Activated naive CD8-positive, alpha-beta T cell treated with anti-CD3 and anti-CD28 coated beads, Interleukin-2, amount 10 ng/mL, durations not matched to agents 7 days and 5 days (primary cell): Measurements from ENCODE around the gene MFAP2. TPM values are rescaled to one million over a fixed set of nuclear protein-coding genes. Genes with fewer than 3 reads are reported as not detected.

Experiments
- ATAC-seq: fragments of 150-1000 bp; cut with Tn5 transposase; one replicate; pipeline ENCODE4 v1.10.0; 2021; ENCODE audit warnings: low read depth, moderate library complexity
- POLR2A ChIA-PET: fragments of 350-600 bp; sonication (Branson Sonifier 250); formaldehyde crosslinking; loops from one replicate; lab custom pipeline; 2021; ENCODE audit warnings: antibody characterized with exemption; lab: Charles Lee
- DNase-seq: peaks from one replicate; pipeline ENCODE4 v3.0.0; 2021
- H3K27ac Mint-ChIP-seq: one replicate; pipeline ENCODE4 v1.8.0; 2022; ENCODE audit warnings: mild to moderate bottlenecking, mixed read lengths
- H3K27me3 Mint-ChIP-seq: one replicate; pipeline ENCODE4 v1.8.0; 2022; ENCODE audit warnings: mild to moderate bottlenecking, moderate library complexity, mixed read lengths
- H3K36me3 Mint-ChIP-seq: one replicate; pipeline ENCODE4 v1.8.0; 2021; ENCODE audit warnings: mild to moderate bottlenecking, mixed read lengths
- H3K4me1 Mint-ChIP-seq: one replicate; pipeline ENCODE4 v1.8.0; 2021; ENCODE audit warnings: mixed read lengths
- H3K4me3 Mint-ChIP-seq: one replicate; pipeline ENCODE4 v1.8.0; 2022; ENCODE audit warnings: mild to moderate bottlenecking, moderate library complexity, mixed read lengths
- H3K9me3 Mint-ChIP-seq: one replicate; pipeline ENCODE4 v1.8.0; 2021; ENCODE audit warnings: mixed read lengths
- total RNA-seq, 2 experiments: library from RNA; stranded (reverse); gene quantifications; one replicate each; pipeline ENCODE4 v1.2.3, GENCODE V29; 2021

MFAP2 gene, protein sequence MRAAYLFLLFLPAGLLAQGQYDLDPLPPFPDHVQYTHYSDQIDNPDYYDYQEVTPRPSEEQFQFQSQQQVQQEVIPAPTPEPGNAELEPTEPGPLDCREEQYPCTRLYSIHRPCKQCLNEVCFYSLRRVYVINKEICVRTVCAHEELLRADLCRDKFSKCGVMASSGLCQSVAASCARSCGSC
- not detected for total RNA-seq

DNA sequence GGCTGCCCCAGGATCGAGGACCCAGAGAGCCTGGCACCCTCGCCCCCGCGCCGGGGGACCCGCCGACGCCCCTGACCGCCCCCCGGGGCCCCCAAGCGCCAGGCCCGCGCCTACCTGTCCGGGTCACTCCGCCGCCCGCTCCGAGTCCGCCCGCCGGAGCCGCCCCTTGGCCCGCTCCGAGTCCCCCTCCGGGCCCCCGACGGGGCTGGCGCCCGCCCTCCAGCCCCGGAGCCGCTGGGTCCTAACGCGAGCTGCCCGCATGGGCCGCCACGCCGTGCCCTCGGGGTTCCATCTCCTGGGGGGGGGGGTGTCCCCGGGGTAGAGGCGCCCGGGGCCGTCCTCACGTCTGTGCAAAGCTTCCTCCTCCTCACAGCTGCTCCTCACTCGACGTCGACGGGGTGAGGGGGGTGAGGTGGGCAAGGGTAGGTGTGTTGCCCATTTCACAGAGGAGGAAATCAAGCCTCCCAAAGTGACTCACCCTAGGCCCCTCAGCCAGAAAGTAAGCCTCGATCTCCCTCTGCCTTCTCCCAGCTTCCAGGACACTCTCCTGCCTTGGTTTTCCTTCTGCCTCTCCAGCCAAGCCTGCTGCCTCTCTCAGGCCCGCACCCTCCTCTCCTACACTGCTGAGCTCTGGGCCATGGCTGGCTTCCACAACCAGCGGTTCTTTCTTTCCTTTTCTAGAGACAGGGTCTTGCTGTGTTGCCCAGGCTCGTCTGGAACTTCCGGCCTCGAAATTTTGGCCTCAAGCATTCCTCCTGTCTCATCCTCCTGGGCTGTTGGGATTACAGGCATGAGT is at the start of gene MFAP2:
TSS of gene MFAP2 (minus strand) at position 148 of the 796 bp plus-strand sequence. CDS start 2,347 bp downstream, outside the sequence.
- Mint-ChIP-seq H3K27ac (peak within 1 kb of the TSS; percentile 27), H3K9me3 (no peaks in the 10 kb centered on the region), H3K36me3 (no peaks in the 10 kb centered on the region), H3K4me1 (peaks cover 3% of the 10 kb centered on the region), H3K27me3 (peaks cover 30% of the 10 kb centered on the region), H3K4me3 (peak within 1 kb of the TSS; percentile 61)
- DNase-seq: no peak
- peak; percentile 25 for ATAC-seq
- POLR2A ChIA-PET: no interaction called here

DNA sequence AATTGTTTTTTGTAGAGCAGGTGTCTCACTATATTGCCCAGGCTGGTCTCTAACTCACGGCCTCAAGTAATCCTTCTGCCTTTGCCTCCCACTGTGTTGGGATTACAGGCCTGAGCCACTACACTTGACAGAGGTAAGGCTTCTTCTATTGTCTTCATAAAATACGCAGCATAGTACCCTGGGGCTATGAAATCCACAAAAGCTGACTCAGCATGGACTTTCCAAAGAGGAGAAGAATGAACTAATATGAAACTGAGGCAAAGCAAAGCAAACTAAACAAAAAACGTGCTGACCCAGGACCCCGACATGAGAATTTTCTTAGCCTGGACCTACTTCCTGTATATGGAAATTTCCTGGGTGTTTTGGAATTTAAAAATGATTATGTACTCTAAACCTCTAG is 49.8 kb upstream of the MFAP2 start:
- no peak overlapping the region for H3K27ac Mint-ChIP-seq

DNA sequence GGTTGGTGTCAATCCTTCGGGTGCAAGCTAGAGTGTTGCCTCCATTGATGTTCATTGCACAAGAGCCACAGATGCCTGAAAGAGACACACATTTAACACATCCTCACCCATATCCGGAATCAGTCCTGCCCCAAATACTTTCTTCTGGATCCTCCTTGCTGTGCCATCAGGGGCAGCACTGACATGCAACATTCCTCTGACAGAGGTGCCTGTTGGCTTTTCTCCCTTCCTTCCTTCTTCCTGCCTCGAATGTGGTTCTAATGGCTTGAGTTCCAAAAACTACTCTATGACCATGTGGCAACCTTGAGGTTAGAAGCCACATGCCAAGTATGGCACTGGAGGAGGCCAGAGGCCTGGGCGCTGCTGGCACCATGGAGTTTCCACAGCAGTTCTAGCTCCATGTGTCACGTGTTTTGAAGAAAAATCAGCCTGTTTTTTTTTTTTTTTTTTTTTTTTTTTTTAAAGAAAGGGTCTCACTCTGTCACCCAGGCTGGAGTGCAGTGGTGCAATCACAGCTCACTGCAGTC is 48.3 kb upstream of the MFAP2 start:
- Mint-ChIP-seq H3K27me3 (no peaks in the 10 kb centered on the region), H3K4me1 (peaks cover 3% of the 10 kb centered on the region), H3K36me3 (peaks cover 5% of the 10 kb centered on the region), H3K27ac (no peak overlapping the region), H3K4me3 (no peak overlapping the region), H3K9me3 (no peaks in the 10 kb centered on the region)
- POLR2A ChIA-PET: interaction anchor here (0.6 kb wide), 1 partner anchor 147 kb away, joined by 3 read pairs; no protein-coding TSS in a partner anchor
- no peak for ATAC-seq
- no peak for DNase-seq

More for the DNA sequence above, 49.8 kb upstream of the MFAP2 start:
- H3K4me3 Mint-ChIP-seq: no peak overlapping the region
- H3K4me1 Mint-ChIP-seq: peaks cover 5% of the 10 kb centered on the region
- ATAC-seq (no peak), DNase-seq (no peak)
- no peaks in the 10 kb centered on the region for H3K27me3 Mint-ChIP-seq
- POLR2A ChIA-PET: no interaction called here
- H3K9me3 Mint-ChIP-seq: no peaks in the 10 kb centered on the region
- peaks cover 4% of the 10 kb centered on the region for H3K36me3 Mint-ChIP-seq

DNA sequence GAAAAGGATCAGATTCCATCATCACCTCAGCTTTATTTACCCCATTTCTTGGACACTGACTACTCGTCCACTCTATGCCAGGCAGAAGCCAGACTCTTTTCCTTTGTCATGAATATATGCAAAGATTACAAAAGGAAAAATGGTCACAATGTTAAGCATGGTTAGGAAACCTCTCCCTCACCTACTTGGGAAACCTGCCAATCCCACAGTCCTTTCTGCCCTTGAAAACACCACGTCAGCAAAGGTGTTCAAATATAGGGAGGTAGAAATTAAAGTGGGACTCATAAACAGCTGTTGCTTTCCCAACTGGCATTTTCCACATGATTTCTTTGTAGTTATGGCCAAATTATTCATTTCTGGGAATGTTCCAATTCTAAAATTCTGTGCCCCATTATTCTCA is 47.5 kb upstream of the MFAP2 start:
- no peak overlapping the region for H3K27ac Mint-ChIP-seq
- H3K4me1 Mint-ChIP-seq: peaks cover 3% of the 10 kb centered on the region
- no peaks in the 10 kb centered on the region for H3K27me3 Mint-ChIP-seq
- peaks cover 5% of the 10 kb centered on the region for H3K36me3 Mint-ChIP-seq
- POLR2A ChIA-PET: no interaction called here
- ATAC-seq (no peak), DNase-seq (no peak)
- no peak overlapping the region for H3K4me3 Mint-ChIP-seq
- H3K9me3 Mint-ChIP-seq: no peaks in the 10 kb centered on the region

DNA sequence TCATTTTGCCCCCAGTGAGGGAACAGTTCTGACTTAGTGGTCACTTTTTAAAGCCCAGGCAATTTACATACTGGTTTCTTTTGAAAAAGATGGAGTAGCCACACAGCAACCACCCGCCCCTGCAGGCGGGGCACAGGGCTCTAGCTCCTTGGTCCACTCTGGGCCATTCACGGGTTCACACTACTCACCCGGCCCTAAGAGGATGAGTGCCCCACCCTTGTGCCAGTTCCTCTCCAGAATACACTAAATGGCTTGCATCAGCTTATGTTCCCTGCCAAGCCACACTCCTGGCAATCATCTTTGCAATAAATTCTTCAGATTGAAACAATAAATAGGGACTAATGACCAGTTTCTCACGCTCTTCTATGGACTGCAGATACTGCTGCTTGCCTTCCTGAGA is 47.0 kb upstream of the MFAP2 start:
- Mint-ChIP-seq H3K36me3 (peaks cover 5% of the 10 kb centered on the region), H3K4me1 (peaks cover 3% of the 10 kb centered on the region), H3K4me3 (no peak overlapping the region), H3K9me3 (no peaks in the 10 kb centered on the region), H3K27me3 (no peaks in the 10 kb centered on the region), H3K27ac (no peak overlapping the region)
- no peak for DNase-seq
- POLR2A ChIA-PET: no interaction called here
- ATAC-seq: no peak

DNA sequence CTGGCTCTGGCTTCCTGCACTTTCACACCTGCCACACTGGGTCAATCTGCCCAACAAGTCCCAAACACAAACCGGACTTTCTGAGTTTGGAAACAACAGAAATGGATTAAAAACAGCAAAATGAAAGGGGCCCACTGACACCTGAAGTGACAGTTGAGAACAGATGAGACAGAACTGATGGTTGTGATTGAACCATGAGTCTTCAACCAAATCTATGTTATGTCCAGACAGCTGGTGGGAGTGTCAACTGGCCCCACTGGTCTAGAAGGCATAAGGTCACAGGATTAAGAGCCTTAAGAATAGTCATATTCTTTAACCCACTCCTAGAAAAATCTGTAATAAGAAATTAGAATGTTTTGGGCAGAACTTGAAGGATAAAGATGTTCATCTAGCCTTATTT is 44.3 kb upstream of the MFAP2 start:
- Mint-ChIP-seq H3K4me1 (peaks cover 4% of the 10 kb centered on the region), H3K4me3 (no peak overlapping the region), H3K9me3 (no peaks in the 10 kb centered on the region), H3K27ac (no peak overlapping the region), H3K36me3 (peaks cover 13% of the 10 kb centered on the region), H3K27me3 (no peaks in the 10 kb centered on the region)
- POLR2A ChIA-PET: no interaction called here
- no peak for ATAC-seq
- no peak for DNase-seq

DNA sequence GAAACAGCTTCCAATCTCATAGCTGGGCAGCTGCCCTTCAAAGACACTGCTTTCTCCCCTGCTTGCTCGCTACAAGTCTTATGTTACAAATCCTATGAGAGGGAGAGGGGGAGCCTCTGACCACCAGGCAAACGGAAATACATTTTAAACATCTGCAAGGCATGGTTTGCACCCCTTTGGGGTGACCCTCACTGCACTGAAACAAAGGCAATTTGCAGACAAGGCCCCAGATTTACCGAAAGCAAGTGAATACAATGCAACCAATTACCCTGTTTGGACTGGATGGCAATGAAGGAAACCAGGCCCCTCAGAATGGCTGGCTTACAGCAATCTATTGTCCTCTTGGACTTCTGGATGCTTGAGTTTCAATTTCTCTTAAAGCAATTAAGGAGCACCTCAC is 43.2 kb upstream of the MFAP2 start:
- H3K4me1 Mint-ChIP-seq: peaks cover 13% of the 10 kb centered on the region
- DNase-seq (no peak), ATAC-seq (no peak)
- no peak overlapping the region for H3K4me3 Mint-ChIP-seq
- POLR2A ChIA-PET: no interaction called here
- H3K36me3 Mint-ChIP-seq: peaks cover 21% of the 10 kb centered on the region
- no peak overlapping the region for H3K27ac Mint-ChIP-seq
- no peaks in the 10 kb centered on the region for H3K27me3 Mint-ChIP-seq
- no peaks in the 10 kb centered on the region for H3K9me3 Mint-ChIP-seq

DNA sequence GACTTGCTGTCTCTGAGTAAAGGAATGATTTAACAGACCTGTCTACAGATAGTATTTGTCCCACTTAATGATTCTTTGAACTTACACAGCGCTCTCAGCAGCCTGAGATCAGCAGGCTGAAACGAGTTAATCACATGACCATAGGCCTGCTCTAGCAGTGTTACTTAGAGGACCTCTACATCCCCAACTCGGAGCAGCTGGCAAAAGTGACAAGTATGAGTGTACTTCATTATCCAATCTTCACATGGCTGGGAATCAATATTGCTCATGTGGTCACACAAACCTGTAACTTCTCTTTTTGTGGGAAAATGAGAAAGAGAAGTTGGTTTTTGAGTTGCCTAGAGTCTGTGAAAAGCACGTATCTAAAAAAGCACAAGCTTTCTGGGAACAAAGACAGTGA is 42.7 kb upstream of the MFAP2 start:
- Mint-ChIP-seq H3K4me3 (no peak overlapping the region), H3K4me1 (peaks cover 13% of the 10 kb centered on the region), H3K36me3 (peaks cover 20% of the 10 kb centered on the region), H3K9me3 (no peaks in the 10 kb centered on the region), H3K27me3 (no peaks in the 10 kb centered on the region), H3K27ac (no peak overlapping the region)
- ATAC-seq (no peak), DNase-seq (no peak)
- POLR2A ChIA-PET: no interaction called here

DNA sequence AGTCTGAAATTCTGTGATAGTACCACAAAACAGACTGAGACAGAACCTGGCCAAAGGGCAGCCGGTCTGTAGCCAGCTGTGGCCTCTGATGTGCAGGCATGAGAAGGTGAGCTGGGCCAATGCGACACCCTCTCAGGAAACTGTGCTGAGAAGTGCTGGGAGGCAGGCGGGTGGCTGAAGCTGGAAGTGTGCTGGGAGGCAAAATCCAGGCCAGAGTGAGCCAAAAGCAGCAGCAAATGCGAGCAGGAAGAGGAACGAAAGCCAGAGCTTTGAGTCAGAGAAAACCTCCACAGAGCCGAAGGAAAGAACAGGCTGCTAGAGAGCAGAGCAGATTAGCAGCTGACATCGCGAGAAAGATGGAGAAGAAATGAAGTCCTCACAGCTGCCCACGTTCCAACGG is 41.5 kb upstream of the MFAP2 start:
- H3K36me3 Mint-ChIP-seq: peaks cover 22% of the 10 kb centered on the region
- H3K4me3 Mint-ChIP-seq: no peak overlapping the region
- ATAC-seq (no peak), DNase-seq (no peak)
- no peak overlapping the region for H3K27ac Mint-ChIP-seq
- H3K9me3 Mint-ChIP-seq: no peaks in the 10 kb centered on the region
- peaks cover 13% of the 10 kb centered on the region for H3K4me1 Mint-ChIP-seq
- POLR2A ChIA-PET: interaction anchor here (0.9 kb wide), 1 partner anchor 18 kb away, joined by 4 read pairs; no protein-coding TSS in a partner anchor
- no peaks in the 10 kb centered on the region for H3K27me3 Mint-ChIP-seq

DNA sequence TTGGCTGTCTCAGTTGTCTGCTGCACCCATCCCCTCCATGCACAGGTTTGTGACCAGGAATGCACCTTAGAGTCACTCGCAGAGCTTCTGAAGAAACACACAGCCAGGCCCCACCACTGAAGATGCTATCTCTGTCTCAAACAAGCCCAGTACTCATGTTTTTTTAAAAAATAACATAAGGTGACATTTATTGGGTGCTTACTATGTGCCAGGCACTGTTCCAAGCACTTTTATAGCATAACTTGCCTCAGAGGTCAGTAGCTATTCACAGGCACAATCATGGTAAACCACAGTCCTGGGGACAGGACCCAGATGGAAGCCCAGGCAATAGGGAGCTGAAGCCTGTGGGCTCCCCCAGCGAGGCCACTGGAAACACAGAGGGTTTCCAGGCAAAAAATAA is 40.1 kb upstream of the MFAP2 start:
- Mint-ChIP-seq H3K9me3 (no peaks in the 10 kb centered on the region), H3K4me3 (no peak overlapping the region), H3K27me3 (no peaks in the 10 kb centered on the region), H3K4me1 (peaks cover 13% of the 10 kb centered on the region), H3K36me3 (peaks cover 22% of the 10 kb centered on the region), H3K27ac (no peak overlapping the region)
- POLR2A ChIA-PET: no interaction called here
- DNase-seq: no peak
- ATAC-seq: no peak

DNA sequence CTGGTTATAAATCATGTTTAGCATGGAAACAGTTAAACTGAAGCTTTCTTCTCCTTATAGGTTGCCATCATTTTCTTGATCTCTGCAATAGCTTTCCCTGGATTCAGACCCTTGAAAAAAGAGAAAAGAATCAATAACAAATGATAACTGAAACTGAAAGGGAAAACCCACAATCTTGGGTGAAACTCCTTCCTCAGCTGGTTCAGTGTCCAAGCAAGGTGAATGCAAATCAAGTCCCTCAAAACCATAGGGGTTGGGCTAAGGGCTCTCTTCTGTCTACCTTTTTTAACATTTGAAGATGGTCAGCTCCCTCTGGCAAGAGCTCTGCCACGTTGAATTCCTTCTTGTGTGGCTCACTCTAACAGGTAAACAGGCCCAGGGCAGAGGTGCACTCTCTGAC is 38.4 kb upstream of the MFAP2 start:
- Mint-ChIP-seq H3K9me3 (no peaks in the 10 kb centered on the region), H3K36me3 (peaks cover 21% of the 10 kb centered on the region), H3K27ac (peak overlapping the region; percentile 63), H3K27me3 (no peaks in the 10 kb centered on the region), H3K4me3 (no peak overlapping the region), H3K4me1 (peaks cover 14% of the 10 kb centered on the region)
- DNase-seq (no peak), ATAC-seq (no peak)
- POLR2A ChIA-PET: interaction anchor here (0.5 kb wide), 1 partner anchor 1318 kb away, joined by 3 read pairs; no protein-coding TSS in a partner anchor

DNA sequence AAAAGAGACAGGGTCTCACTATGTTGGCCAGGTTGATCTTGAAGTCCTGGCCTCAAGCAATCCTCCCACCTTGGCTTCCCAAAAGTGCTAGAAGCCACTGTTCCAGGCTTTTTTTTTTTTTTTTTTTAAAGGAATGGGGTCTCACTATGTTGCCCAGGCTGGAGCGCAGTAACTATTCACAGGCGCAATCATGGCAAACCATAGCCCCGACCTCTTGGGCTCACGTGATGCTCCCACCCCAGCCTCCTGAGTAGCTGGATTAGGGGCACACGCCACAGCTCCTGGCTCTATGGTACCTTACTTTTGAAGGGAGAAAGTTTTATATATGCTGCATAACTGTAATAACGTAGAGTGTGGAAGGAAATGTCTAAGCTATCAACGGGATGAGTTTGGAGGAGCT is 37.0 kb upstream of the MFAP2 start:
- Mint-ChIP-seq H3K27ac (no peak overlapping the region), H3K4me1 (peaks cover 16% of the 10 kb centered on the region), H3K27me3 (no peaks in the 10 kb centered on the region), H3K4me3 (no peak overlapping the region), H3K36me3 (peaks cover 20% of the 10 kb centered on the region), H3K9me3 (no peaks in the 10 kb centered on the region)
- no peak for ATAC-seq
- no peak for DNase-seq
- POLR2A ChIA-PET: no interaction called here

DNA sequence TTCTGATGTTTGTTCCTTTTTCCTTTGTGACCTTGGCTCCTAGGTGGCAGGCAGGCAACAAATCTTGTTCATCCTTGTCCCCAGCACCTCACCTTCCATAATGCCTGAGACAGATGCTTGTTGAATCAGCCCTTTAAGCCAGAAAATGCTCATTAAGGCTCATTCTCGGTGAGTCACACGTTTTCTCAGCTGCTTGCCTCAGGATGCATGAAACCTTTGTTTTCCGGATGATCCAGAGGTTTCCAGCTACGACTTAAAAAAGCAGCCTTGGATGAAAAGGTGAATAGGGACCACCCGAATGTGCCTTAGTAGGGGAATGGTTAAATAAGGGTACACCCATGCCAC is 35.9 kb upstream of the MFAP2 start:
- POLR2A ChIA-PET: interaction anchor here (0.7 kb wide), 1 partner anchor 76 kb away, joined by 5 read pairs; no protein-coding TSS in a partner anchor
- Mint-ChIP-seq H3K4me3 (no peak overlapping the region), H3K36me3 (peaks cover 20% of the 10 kb centered on the region), H3K27ac (no peak overlapping the region), H3K27me3 (no peaks in the 10 kb centered on the region), H3K9me3 (no peaks in the 10 kb centered on the region), H3K4me1 (peaks cover 17% of the 10 kb centered on the region)
- DNase-seq: no peak
- ATAC-seq: no peak
